ENCODE measurements around the gene DAW1.
A peak's percentile ranks its signal among the peaks of the same experiment; 100 is the strongest.

Gene DAW1

DNA sequence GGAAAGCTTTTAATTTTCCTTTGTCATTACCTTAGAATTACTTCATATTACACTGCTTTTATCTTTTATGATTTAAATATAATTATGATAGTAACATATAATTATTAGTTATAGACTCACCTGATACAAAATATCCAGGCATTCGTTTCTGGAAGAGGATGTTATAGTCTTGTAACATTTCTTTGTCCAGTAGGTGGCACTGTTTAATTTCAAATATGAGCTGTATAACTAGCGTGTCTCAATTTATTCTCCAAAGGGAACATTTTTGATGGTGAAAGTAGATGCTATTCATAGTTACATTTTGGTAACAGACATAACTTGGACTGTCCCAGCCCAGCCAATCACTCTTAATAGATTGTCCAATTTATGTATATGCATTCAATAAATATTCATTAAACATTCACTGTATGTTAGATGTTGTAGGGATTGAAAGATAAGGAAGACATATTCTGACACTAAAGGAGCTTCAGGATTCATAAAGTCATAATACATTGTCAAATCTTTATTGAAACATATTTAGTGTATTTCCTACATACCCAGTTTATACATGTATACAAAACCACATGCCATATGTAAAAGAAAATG lies 19.2 kb downstream of the DAW1 start:
- Histone ChIP-seq H3K27me3 (ENCODE audit: insufficient read depth, poor library complexity, severe bottlenecking) (no peaks in the 10 kb centered on the region), H3K4me3 (replicated peaks; ENCODE audit: insufficient read depth, low read length) (no peak overlapping the region), H3K27ac (replicated peaks) (no peak overlapping the region)
- TF ChIP-seq CTCF (IDR thresholded peaks at IDR 0.05; ENCODE audit: insufficient read depth, low read length) (peak; percentile 37), GABPA (IDR thresholded peaks at IDR 0.05; ENCODE audit: low read depth) (no peak)
- DNase-seq (ENCODE audit: low read depth in 1 of 2, low spot score in 1 of 2), result no peak

DNA sequence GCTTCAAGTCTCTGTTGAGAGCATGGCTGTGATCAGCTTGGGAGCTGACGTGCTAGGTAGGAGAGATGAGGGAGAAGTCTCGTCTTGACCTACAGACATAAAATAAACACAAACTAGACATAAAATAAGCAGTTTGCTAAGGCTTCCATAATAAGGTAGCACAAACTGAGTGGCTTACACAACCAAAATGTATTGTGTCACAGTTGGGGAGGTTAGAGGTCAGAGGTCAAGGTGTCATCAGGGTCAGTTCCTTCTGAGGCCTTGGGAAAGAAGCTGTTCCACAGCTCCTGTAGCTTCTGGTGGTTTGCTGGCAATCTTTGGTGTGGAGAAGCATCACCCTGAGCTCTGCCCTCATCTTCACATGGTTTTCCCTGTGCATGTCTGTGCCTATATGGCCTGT lies 20.2 kb downstream of the DAW1 start:
- peak in 1 of 2 experiments; percentile 11 for DNase-seq (ENCODE audit: low read depth in 1 of 2, low spot score in 1 of 2)
- H3K27me3 ChIP-seq (ENCODE audit: insufficient read depth, poor library complexity, severe bottlenecking), result no peaks in the 10 kb centered on the region
- TF ChIP-seq, protein P1, sequence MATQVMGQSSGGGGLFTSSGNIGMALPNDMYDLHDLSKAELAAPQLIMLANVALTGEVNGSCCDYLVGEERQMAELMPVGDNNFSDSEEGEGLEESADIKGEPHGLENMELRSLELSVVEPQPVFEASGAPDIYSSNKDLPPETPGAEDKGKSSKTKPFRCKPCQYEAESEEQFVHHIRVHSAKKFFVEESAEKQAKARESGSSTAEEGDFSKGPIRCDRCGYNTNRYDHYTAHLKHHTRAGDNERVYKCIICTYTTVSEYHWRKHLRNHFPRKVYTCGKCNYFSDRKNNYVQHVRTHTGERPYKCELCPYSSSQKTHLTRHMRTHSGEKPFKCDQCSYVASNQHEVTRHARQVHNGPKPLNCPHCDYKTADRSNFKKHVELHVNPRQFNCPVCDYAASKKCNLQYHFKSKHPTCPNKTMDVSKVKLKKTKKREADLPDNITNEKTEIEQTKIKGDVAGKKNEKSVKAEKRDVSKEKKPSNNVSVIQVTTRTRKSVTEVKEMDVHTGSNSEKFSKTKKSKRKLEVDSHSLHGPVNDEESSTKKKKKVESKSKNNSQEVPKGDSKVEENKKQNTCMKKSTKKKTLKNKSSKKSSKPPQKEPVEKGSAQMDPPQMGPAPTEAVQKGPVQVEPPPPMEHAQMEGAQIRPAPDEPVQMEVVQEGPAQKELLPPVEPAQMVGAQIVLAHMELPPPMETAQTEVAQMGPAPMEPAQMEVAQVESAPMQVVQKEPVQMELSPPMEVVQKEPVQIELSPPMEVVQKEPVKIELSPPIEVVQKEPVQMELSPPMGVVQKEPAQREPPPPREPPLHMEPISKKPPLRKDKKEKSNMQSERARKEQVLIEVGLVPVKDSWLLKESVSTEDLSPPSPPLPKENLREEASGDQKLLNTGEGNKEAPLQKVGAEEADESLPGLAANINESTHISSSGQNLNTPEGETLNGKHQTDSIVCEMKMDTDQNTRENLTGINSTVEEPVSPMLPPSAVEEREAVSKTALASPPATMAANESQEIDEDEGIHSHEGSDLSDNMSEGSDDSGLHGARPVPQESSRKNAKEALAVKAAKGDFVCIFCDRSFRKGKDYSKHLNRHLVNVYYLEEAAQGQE (IDR thresholded peaks at IDR 0.05; ENCODE audit: insufficient replicate concordance, low read depth), result no peak
- no peak for TF ChIP-seq GABPA (IDR thresholded peaks at IDR 0.05; ENCODE audit: low read depth)
- no peak for TF ChIP-seq SPI1 (IDR thresholded peaks at IDR 0.05; ENCODE audit: borderline replicate concordance, low read depth)
- no peak for TF ChIP-seq CTCF (IDR thresholded peaks at IDR 0.05; ENCODE audit: insufficient read depth, low read length)
- no peak for TF ChIP-seq POLR2AphosphoS5 (IDR thresholded peaks at IDR 0.05; ENCODE audit: low read depth)
- no peak overlapping the region for H3K4me3 ChIP-seq (replicated peaks; ENCODE audit: insufficient read depth, low read length)
- H3K27ac ChIP-seq (replicated peaks), result no peak overlapping the region

DNA sequence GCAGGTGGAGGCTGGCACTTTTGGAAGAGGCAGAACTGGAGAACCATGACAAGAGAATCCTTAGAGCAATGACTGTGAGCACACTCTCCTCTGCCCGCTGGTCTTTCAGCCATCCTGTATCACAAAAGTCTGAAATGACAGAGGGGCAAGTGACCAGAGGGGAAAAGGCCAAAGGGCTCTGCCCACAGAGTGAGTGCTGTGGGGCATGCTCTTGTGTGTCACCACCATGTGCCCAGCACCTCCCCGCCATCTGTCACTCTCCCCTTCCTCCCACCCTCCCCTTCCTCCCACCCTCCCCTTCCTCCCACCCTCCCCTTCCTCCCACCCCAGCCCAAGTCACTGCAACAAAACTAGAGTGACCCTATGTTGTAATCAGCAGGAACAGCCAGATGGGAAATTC lies 31.9 kb downstream of the DAW1 start:
- no peak for DNase-seq (ENCODE audit: low read depth in 1 of 2, low spot score in 1 of 2)
- no peak overlapping the region for H3K4me3 ChIP-seq (replicated peaks; ENCODE audit: insufficient read depth, low read length)
- no peak for TF ChIP-seq POLR2AphosphoS5 (IDR thresholded peaks at IDR 0.05; ENCODE audit: low read depth)
- TF ChIP-seq SPI1 (IDR thresholded peaks at IDR 0.05; ENCODE audit: borderline replicate concordance, low read depth), result no peak
- TF ChIP-seq, protein P1 (IDR thresholded peaks at IDR 0.05; ENCODE audit: insufficient replicate concordance, low read depth), result no peak
- TF ChIP-seq CTCF (IDR thresholded peaks at IDR 0.05; ENCODE audit: insufficient read depth, low read length), result no peak
- TF ChIP-seq GABPA (IDR thresholded peaks at IDR 0.05; ENCODE audit: low read depth), result no peak
- H3K27me3 ChIP-seq (ENCODE audit: insufficient read depth, poor library complexity, severe bottlenecking), result peaks cover 3% of the 10 kb centered on the region
- H3K27ac ChIP-seq (replicated peaks), result no peak overlapping the region

- no peaks in the 10 kb centered on the region for H3K27me3 ChIP-seq (ENCODE audit: insufficient read depth, poor library complexity, severe bottlenecking)
- H3K4me3 ChIP-seq (replicated peaks; ENCODE audit: insufficient read depth, low read length), result no peak overlapping the region
- TF ChIP-seq, protein P1 (IDR thresholded peaks at IDR 0.05; ENCODE audit: insufficient replicate concordance, low read depth), result no peak
- no peak for TF ChIP-seq GABPA (IDR thresholded peaks at IDR 0.05; ENCODE audit: low read depth)
- no peak for TF ChIP-seq CTCF (IDR thresholded peaks at IDR 0.05; ENCODE audit: insufficient read depth, low read length)
- no peak for TF ChIP-seq SPI1 (IDR thresholded peaks at IDR 0.05; ENCODE audit: borderline replicate concordance, low read depth)
- no peak for TF ChIP-seq POLR2AphosphoS5 (IDR thresholded peaks at IDR 0.05; ENCODE audit: low read depth)
- no peak for DNase-seq (ENCODE audit: low read depth in 1 of 2, low spot score in 1 of 2)
- no peak overlapping the region for H3K27ac ChIP-seq (replicated peaks)
Observed at GRCh38 chr2:227906991-227907390, 35.6 kb downstream of the DAW1 start.

Data from HL-60 (cell line).